ENCODE measurements around the gene SP140.
"Not testable (repeated sequence)": the region's sequence is repeated elsewhere in the genome, so short reads cannot be mapped to it uniquely, and the experiment has no call there.

Gene SP140

DNA sequence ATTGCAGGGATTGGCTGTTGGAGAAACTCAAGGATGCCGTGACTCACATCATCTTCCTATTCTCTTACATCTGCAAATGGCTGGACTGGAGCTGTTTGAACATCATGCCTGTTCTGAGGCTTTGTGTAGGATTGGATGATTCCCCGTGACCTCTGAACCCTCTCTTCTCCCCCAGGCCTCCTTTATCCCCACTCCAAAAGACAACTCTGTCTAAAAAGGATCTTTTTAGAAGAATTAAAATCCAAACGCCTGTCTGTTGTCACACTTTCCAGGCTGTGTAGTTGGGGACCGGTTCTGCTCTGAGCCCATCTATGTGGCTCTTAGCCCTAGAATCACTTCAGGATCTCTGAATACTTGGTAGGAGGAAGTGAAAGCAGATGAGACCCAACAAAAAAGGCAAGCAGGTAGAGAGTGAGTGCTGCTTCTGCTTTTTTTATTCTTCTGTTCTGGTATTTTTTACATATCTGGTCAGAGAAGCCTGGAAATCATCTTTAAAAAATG is 565 bp downstream of the SP140 start:
- no peak for DNase-seq

GRCh38 chr2:230227216-230227615 is 1.7 kb downstream of the SP140 start:
- DNase-seq, result no peak

- peak; percentile 79 for DNase-seq
Measured at GRCh38 chr2:230230087-230230486, 4.6 kb downstream of the SP140 start.

GRCh38 chr2:230230496-230231200 is 5.1 kb downstream of the SP140 start:
- no peak for DNase-seq

DNA sequence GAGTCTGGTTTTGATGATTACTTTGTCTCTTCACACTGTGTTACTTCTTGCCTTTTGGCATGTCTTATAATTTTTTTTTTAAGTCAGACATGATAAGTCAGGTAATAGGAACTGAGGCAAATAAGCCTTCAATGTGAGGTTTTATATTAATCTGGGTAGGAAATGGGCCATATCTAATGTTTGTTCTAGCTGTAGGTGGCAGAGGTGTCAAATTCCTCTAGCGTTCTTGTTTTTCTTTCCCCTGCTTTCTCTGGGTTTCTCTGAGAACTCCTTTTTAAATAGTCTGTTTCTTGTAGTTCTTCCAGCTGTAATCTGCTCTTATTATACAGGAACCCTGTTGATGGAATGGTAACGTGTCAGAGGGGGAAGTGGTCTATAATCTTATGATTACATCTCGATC is 5.7 kb downstream of the SP140 start:
- DNase-seq, result no peak

- DNase-seq, result no peak
Measured at GRCh38 chr2:230234122-230234722, 8.7 kb downstream of the SP140 start.

GRCh38 chr2:230234845-230235244 is 9.3 kb downstream of the SP140 start:
- DNase-seq, result peak; percentile 24

DNA sequence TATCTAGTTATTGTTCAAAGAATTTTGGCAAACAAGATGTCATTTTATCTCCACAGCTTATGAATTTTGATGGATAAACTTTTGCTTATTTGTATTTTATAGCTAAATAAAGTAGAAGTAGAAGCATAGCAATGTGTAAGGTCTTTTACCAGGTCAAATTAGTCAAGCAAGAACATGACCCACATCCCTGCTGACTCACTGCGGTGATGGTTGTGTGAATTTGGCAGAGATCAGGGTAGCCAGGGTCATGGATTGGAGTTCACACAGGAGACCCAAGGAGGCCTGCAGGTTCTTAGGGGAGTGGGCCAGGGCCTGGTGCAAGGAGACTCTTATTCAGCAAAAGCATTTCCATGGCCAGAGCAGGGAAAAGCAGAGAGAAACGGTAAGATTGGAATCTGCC is 18.7 kb downstream of the SP140 start:
- no peak for DNase-seq

GRCh38 chr2:230246206-230246605 is 20.7 kb downstream of the SP140 start:
- DNase-seq, result no peak

- no peak for DNase-seq
Measured at GRCh38 chr2:230250231-230250630, 24.7 kb downstream of the SP140 start.

- DNase-seq, result no peak
Measured at GRCh38 chr2:230254152-230254881, 28.8 kb downstream of the SP140 start.

DNA sequence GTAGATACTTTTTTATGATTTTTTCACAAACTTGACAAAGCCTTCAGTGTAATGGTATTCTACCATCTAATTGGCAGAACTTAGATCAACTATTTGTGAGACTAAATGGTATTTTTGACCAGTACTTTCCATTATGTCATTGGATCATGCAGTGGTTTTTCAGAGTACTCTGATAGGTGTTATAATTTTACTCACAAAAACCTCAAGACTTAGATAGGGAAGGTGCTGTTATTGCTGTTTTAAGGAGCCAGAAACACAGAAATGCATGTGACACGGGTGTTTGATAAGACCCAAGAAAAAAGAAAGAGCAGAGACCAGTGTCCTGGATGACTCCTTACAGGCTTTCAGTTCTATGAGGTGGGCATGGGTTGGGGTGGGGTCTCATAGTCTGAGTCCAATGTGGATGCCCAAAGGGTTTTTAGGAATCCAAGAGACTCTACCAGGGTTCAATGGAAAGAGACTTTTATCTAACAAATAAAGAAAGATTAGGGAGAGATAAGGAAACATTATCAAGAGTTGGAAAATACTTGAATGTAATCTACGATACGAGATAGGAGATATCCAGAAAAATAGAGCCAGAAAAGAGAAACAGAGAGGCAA is 31.3 kb downstream of the SP140 start:
- no peak for DNase-seq

DNA sequence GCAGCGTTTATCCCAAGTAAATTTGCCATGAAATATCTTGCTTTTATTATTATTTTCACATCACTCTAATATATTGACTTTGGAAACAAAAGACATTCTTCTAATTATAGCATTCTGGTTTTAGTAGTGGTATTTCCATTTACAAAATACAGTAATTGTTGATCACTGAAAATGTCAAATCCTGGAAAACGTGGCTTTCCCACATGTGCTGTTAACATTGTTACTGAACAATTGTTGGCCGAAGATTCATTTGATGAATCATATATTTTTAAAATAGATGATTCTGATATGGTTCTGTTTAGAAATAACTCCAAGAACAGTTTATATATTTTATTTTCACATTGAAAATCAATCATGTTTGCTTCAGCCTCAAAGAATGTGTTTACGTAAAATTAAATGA is 32.9 kb downstream of the SP140 start:
- DNase-seq, result no peak

DNA sequence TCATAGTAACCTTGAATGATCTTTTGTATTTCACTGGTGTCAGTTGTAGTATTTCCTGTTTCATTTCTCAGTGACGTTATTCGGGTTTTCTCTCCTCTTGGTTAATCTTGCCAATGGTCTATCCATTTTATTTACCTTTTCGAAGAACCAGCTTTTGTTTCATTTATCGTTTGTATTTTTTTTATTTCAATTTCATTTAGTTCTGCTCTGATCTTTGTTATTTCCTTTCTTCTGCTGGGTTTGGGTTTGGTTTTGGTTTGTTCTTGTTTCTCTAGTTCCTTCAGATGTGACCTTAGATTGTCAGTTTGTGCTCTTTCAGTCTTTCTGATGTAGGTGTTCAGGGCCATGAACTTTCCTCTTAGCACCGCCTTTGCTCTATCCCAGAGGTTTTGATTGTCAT is 36.7 kb downstream of the SP140 start:
- DNase-seq, result no peak

DNA sequence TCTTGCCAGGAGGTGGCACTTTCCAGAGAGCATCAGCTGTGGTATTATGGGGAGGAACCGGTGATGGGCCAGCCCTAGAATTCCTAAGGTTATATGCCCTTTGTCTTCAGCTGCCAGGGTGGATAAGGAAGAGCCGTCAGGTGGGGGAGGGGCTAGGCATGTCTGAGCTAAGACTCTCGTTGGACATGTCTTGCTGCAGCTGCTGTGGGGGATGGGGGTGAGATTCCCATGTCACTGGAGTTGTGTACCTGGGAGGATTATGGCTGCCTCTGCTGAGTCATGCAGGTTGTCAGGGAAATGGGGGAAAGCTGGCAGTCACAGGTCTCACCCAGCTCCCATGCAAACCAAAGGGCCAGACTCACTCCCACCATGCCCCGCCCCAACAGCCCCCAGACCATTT is 39.4 kb downstream of the SP140 start:
- not testable (repeated sequence) for DNase-seq

- no peak for DNase-seq
Measured at GRCh38 chr2:230266638-230267037, 41.1 kb downstream of the SP140 start.

DNA sequence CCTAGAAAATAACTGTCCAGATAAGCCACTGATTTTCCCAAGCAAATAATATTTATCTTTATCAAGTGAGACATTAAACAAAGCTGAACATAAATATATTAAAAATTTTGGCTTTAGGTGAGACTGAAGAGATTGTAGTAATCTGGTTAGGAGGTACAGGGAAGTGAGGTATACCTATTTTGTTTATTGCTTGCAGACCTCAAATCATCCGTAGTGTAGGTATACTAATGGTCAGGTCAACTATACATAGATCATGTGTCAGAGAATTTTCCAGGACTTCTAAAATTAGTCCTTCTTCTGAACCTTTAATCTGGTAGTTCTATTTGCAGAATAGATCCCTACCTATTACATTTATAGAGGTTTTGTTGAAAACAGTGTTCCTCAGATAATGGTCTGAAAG is 41.5 kb downstream of the SP140 start:
- DNase-seq, result no peak

DNA sequence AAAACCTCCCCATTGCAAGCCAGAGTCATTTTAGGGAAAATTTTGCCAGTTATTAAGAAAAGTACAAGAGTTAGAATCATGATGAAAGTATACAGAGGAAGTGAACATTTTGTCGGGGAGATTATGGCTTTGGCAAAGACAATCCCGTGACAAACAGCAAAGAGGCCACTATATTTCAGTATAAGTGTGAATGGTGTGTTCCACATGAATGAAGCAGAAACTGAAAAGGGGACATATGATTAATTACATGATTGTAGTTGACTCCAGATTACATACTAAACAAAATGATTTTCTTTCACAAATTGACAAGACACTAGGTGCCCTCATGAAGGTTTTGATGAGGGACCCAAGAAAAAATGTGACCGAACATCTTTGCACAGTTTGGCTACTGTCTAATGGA is 42.0 kb downstream of the SP140 start:
- no peak for DNase-seq

- no peak for DNase-seq
Measured at GRCh38 chr2:230268606-230269243, 43.2 kb downstream of the SP140 start.

DNA sequence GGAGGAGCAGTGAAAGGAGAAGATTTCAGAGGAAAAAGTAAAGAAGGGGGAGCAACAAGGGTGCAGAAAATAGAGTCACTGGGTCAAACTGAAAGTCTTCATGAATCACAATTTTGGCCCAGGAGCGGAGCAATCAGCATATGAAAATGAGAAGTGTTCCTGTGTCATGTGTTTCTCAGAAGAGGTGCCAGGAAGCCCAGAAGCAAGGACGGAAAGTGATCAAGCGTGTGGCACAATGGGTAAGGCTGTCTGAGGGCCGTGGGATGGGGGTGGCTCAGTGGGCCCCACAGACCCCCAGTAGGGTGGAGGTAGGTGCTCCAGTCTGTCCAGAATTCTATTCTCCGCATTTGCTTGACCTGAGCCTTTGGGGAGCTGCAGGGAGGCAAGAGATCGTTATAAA is 44.2 kb downstream of the SP140 start:
- DNase-seq, result no peak

DNA sequence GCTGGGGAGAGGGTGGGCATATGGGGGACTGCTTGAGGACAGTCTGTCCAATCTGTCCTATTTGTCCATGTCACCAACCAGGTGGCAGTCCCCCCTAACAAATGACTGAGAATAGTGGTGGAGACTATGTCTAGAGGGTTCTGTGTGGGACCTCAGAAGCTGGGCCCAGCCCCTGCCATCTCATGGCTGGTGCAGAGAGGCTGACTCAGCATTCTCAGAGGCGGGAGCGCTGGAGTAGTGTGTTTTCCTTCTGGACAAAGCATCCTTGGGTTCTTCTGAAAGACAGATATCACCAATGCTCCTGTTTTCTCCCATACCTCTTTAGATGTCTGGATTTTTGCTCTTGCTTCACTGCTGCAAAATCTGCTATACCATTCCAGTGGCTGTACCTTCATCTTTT is 57.4 kb downstream of the SP140 start:
- DNase-seq, result no peak

GRCh38 chr2:230286048-230286447 is 60.5 kb downstream of the SP140 start:
- DNase-seq, result no peak

- peak; percentile 8 for DNase-seq
Measured at GRCh38 chr2:230289311-230289710, 63.8 kb downstream of the SP140 start.

All from fibroblast of upper back skin (primary cell).